HepG2 (cell line): ENCODE data around the gene CIAO2B. TPM values are rescaled to one million over a fixed set of nuclear protein-coding genes. Genes with fewer than 3 reads are reported as not detected.
A peak's percentile ranks its signal among the peaks of the same experiment; 100 is the strongest.

Source experiments
- ATF7-NPFF ChIP-seq: sonication (generic); formaldehyde crosslinking; IDR thresholded peaks from 2 replicates; pipeline ENCODE4 v1.8.1; 2023; ENCODE audit warnings: mild to moderate bottlenecking, low read depth, missing genetic modification reagents, moderate library complexity
- ATRX ChIP-seq: sonication (generic); formaldehyde crosslinking; IDR thresholded peaks from 2 replicates; pipeline ENCODE4 v1.4.0; 2020; ENCODE audit warnings: missing genetic modification reagents, borderline replicate concordance
- DNMT3B ChIP-seq: conservative IDR thresholded peaks from 2 replicates; pipeline ENCODE4 v1.6.1; 2016; ENCODE audit warnings: missing biosample characterization, control low read depth
- DPF2 ChIP-seq: sonication (generic); formaldehyde crosslinking; IDR thresholded peaks from 2 replicates; pipeline ENCODE4 v1.4.0; 2020; ENCODE audit warnings: mild to moderate bottlenecking, low read depth, missing genetic modification reagents, borderline replicate concordance
- GFI1 ChIP-seq: sonication (generic); formaldehyde crosslinking; IDR thresholded peaks from 2 replicates; pipeline ENCODE4 v1.5.0; 2020; ENCODE audit warnings: missing genetic modification reagents, mild to moderate bottlenecking, borderline replicate concordance
- HOXA9 ChIP-seq: sonication (generic); formaldehyde crosslinking; IDR thresholded peaks from 2 replicates; pipeline ENCODE4 v1.8.1; 2022; ENCODE audit warnings: missing genetic modification reagents, mild to moderate bottlenecking, moderate library complexity, borderline replicate concordance
- KAT8 ChIP-seq: IDR thresholded peaks from 2 replicates; pipeline ENCODE4 v1.6.1; 2016; ENCODE audit warnings: missing genetic modification reagents, missing compliant biosample characterization
- KDM5B ChIP-seq: sonication (generic); formaldehyde crosslinking; IDR thresholded peaks from 2 replicates; pipeline ENCODE4 v1.4.0; 2020; ENCODE audit warnings: missing genetic modification reagents, mild to moderate bottlenecking, borderline replicate concordance
- KLF9 ChIP-seq: IDR thresholded peaks from 2 replicates; pipeline ENCODE4 v1.6.1; 2016; ENCODE audit warnings: low read depth
- MAF1 ChIP-seq: sonication (generic); formaldehyde crosslinking; IDR thresholded peaks from 2 replicates; pipeline ENCODE4 v1.5.0; 2020; ENCODE audit warnings: missing genetic modification reagents, borderline replicate concordance
- MAFK ChIP-seq, 2 experiments: IDR thresholded peaks in 1 of 2; conservative IDR thresholded peaks in 1 of 2; 2 replicates each; pipeline ENCODE4 v1.6.1; 2011; ENCODE audit warnings: improper control_type of control experiment in 2 of 2, low read length in 2 of 2
- MATR3 ChIP-seq: sonication (generic); formaldehyde crosslinking; IDR thresholded peaks from 2 replicates; pipeline ENCODE4 v1.4.0; 2020; ENCODE audit warnings: missing genetic modification reagents
- NBN ChIP-seq: fragments of 450-650 bp; conservative IDR thresholded peaks from 2 replicates; pipeline ENCODE4 v1.6.1; 2017
- PCBP2 ChIP-seq: fragments of 200-400 bp; formaldehyde crosslinking; optimal IDR thresholded peaks from 2 replicates; pipeline ENCODE3; 2018; ENCODE audit warnings: low read length, low read depth; ENCODE audit not compliant: poor library complexity, severe bottlenecking
- SNAI1 ChIP-seq: sonication (generic); formaldehyde crosslinking; IDR thresholded peaks from 2 replicates; pipeline ENCODE4 v1.5.0; 2020; ENCODE audit warnings: mild to moderate bottlenecking, missing genetic modification reagents, borderline replicate concordance
- SRSF9 ChIP-seq: fragments of 200-400 bp; formaldehyde crosslinking; IDR thresholded peaks from 2 replicates; pipeline ENCODE4 v1.6.1; 2018; ENCODE audit warnings: borderline replicate concordance, mild to moderate bottlenecking, low read depth, low read length; ENCODE audit not compliant: insufficient read depth, poor library complexity, severe bottlenecking
- TEAD3 ChIP-seq: optimal IDR thresholded peaks from 2 replicates; pipeline ENCODE3; 2016; ENCODE audit warnings: borderline replicate concordance
- THYN1 ChIP-seq: sonication (generic); formaldehyde crosslinking; IDR thresholded peaks from 2 replicates; pipeline ENCODE4 v1.8.1; 2023; ENCODE audit warnings: low read depth, mild to moderate bottlenecking, moderate library complexity, missing genetic modification reagents, borderline replicate concordance
- ZNF121 ChIP-seq: sonication (generic); formaldehyde crosslinking; IDR thresholded peaks from 2 replicates; pipeline ENCODE4 v1.5.0; 2020; ENCODE audit warnings: mild to moderate bottlenecking, missing genetic modification reagents
- ZNF280B ChIP-seq: sonication (generic); formaldehyde crosslinking; IDR thresholded peaks from 2 replicates; pipeline ENCODE4 v1.5.0; 2020; ENCODE audit warnings: missing genetic modification reagents, mild to moderate bottlenecking, borderline replicate concordance
- ZNF33A ChIP-seq: sonication (generic); formaldehyde crosslinking; IDR thresholded peaks from 2 replicates; pipeline ENCODE4 v1.5.1; 2020; ENCODE audit warnings: missing genetic modification reagents, mild to moderate bottlenecking, moderate library complexity, borderline replicate concordance
- ZNF678 ChIP-seq: sonication (generic); formaldehyde crosslinking; IDR thresholded peaks from 2 replicates; pipeline ENCODE4 v1.4.0; 2020; ENCODE audit warnings: mild to moderate bottlenecking, missing genetic modification reagents
- ZNF816 ChIP-seq: sonication (generic); formaldehyde crosslinking; IDR thresholded peaks from 2 replicates; pipeline ENCODE4 v1.8.0; 2022; ENCODE audit warnings: missing genetic modification reagents, mild to moderate bottlenecking, borderline replicate concordance
- polyA plus RNA-seq, 8 experiments: library from polyadenylated mRNA; depleted of rRNA in 3 of 8; stranded (reverse) in 7 of 8; unstranded in 1 of 8; fragments of >200 nt; fragmentation: Illumina TruSeq in 4 of 8; extraction: Trizol in 4 of 8; gene quantifications; 2 replicates each; pipeline versions ENCODE4 v1.2.1 to v1.2.3, GENCODE V29; 2011 to 2016; ENCODE audit warnings: low read depth in 4 of 8, missing spikeins in 1 of 8, mixed read lengths in 1 of 8; ENCODE audit not compliant: insufficient read depth in 1 of 8
- total RNA-seq, 5 experiments: library from RNA; depleted of rRNA; stranded (reverse); fragments of >200 nt; fragmentation: Illumina TruSeq; extraction: Trizol; gene quantifications; 2 replicates each; pipeline ENCODE4 v1.2.3, GENCODE V29; 2016; ENCODE audit warnings: low read depth in 1 of 5
- TF ChIP-seq, protein P1 (sequence below): IDR thresholded peaks from 2 replicates; pipeline ENCODE4 v1.6.1; 2016
- TF ChIP-seq, protein P2 (sequence below): sonication (generic); formaldehyde crosslinking; IDR thresholded peaks from 2 replicates; pipeline ENCODE4 v1.4.0; 2020; ENCODE audit warnings: missing genetic modification reagents
- TF ChIP-seq, protein P3 (sequence below): sonication (generic); formaldehyde crosslinking; IDR thresholded peaks from 2 replicates; pipeline ENCODE4 v1.4.0; 2020; ENCODE audit warnings: mild to moderate bottlenecking, missing genetic modification reagents

CIAO2B gene
- total and polyA plus RNA-seq, 2 of the 13 experiments (the other 11 are each of a cell fraction or from before 2014, with no cell fraction given) = 157 to 293 TPM

- TF ChIP-seq ATRX (CRISPR knock-in tag) (no peak), ZNF280B (CRISPR knock-in tag) (peak; percentile 37; the same call in 1 of the 2 replicates), ZNF33A (CRISPR knock-in tag) (no peak), MAFK (conservative IDR thresholded peaks at IDR 0.05 in 1 of 2, IDR thresholded peaks at IDR 0.05 in 1 of 2; ENCODE audit: low read length in 2 of 2) (no peak; a peak in 1 of 4 replicates), KAT8 (CRISPR knock-in tag) (peak; percentile 63), PCBP2 (no peak), KDM5B (CRISPR knock-in tag) (peak; percentile 64; the same call in 1 of the 2 replicates), ZNF678 (CRISPR knock-in tag) (no peak), ZNF121 (CRISPR knock-in tag) (no peak), ZNF816 (CRISPR knock-in tag) (no peak), GFI1 (CRISPR knock-in tag) (no peak; the same call in 1 of the 2 replicates), DPF2 (CRISPR knock-in tag) (peak; percentile 73), KLF9 (CRISPR knock-in tag) (0 out of 2 replicates have a peak, but pooled peaks have one; percentile 15), DNMT3B (CRISPR knock-in tag) (no peak), TEAD3 (CRISPR knock-in tag) (peak; percentile 79), HOXA9 (CRISPR knock-in tag) (no peak), SNAI1 (CRISPR knock-in tag) (peak; percentile 60; the same call in 1 of the 2 replicates), ATF7-NPFF (CRISPR knock-in tag) (peak; percentile 73; the same call in 1 of the 2 replicates), MAF1 (CRISPR knock-in tag) (peak; percentile 80), MATR3 (CRISPR knock-in tag) (no peak), THYN1 (CRISPR knock-in tag) (no peak), SRSF9 (no peak), NBN (no peak)
- TF ChIP-seq, protein P1, sequence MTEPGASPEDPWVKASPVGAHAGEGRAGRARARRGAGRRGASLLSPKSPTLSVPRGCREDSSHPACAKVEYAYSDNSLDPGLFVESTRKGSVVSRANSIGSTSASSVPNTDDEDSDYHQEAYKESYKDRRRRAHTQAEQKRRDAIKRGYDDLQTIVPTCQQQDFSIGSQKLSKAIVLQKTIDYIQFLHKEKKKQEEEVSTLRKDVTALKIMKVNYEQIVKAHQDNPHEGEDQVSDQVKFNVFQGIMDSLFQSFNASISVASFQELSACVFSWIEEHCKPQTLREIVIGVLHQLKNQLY (CRISPR knock-in tag) = no peak; the same call in 1 of the 2 replicates
- TF ChIP-seq, protein P2, sequence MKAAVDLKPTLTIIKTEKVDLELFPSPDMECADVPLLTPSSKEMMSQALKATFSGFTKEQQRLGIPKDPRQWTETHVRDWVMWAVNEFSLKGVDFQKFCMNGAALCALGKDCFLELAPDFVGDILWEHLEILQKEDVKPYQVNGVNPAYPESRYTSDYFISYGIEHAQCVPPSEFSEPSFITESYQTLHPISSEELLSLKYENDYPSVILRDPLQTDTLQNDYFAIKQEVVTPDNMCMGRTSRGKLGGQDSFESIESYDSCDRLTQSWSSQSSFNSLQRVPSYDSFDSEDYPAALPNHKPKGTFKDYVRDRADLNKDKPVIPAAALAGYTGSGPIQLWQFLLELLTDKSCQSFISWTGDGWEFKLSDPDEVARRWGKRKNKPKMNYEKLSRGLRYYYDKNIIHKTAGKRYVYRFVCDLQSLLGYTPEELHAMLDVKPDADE (CRISPR knock-in tag) = no peak; the same call in 1 of the 2 replicates
- TF ChIP-seq, protein P3, sequence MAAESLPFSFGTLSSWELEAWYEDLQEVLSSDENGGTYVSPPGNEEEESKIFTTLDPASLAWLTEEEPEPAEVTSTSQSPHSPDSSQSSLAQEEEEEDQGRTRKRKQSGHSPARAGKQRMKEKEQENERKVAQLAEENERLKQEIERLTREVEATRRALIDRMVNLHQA (CRISPR knock-in tag) = no peak
Measured at GRCh38 chr16:66905633-66906539, 28.3 kb downstream of the CIAO2B start (continued).
